Epithelial cell of prostate (primary cell): ENCODE data around the gene DPAGT1.
A peak's percentile ranks its signal among the peaks of the same experiment; 100 is the strongest.
"Not testable (repeated sequence)": the region's sequence is repeated elsewhere in the genome, so short reads cannot be mapped to it uniquely, and the experiment has no call there.

Source experiments
- DNase-seq: peaks from one replicate; pipeline ENCODE4 v3.0.0-alpha.2; 2011; ENCODE audit warnings: low read depth, low spot score
- H3K27ac ChIP-seq: fragments of 450-650 bp; 2 replicates; pipeline ENCODE4 v1.5.1; 2017; ENCODE audit warnings: mild to moderate bottlenecking

DPAGT1 gene

DNA sequence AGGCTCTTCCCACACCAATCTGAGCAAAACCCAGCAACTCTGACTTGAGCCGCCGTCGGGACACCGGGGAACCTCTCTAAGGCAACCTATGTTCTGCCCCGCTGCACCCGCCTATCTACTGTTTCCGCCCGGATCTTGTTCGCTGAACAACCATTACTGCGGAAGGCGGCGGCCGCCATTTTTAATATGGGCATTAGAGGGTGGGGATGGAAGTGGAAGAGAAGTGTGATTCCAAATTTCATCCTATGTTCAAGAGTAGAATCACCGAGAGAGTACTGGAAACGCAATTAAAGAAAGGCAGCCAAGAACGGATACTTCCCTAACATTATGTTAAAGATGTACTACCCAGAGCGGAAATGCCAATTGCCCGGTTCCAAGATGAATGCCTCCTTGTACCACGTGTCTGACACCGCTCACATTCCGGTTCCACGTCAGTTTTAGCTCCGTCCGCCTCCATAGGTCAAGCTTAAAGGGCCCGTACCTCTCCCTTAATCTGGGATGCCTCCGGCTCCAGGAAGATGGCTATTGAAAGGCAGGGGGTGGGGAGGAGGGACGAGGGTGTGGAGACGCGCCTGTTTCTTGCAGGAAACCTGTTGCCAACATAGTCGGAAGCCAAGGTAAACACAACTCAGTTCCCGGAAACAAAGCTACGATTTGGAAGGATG, at the start of gene DPAGT1:
TSS of gene DPAGT1 (minus strand) at position 95 of the 665 bp plus-strand sequence. CDS start 198 bp downstream, outside the sequence.
- DNase-seq = peak; percentile 93
- H3K27ac ChIP-seq = peak within 1 kb of the TSS; percentile 95

GRCh38 chr11:119149786-119150275, 48.2 kb upstream of the DPAGT1 start:
- DNase-seq = no peak
- H3K27ac ChIP-seq = no peak overlapping the region

DNA sequence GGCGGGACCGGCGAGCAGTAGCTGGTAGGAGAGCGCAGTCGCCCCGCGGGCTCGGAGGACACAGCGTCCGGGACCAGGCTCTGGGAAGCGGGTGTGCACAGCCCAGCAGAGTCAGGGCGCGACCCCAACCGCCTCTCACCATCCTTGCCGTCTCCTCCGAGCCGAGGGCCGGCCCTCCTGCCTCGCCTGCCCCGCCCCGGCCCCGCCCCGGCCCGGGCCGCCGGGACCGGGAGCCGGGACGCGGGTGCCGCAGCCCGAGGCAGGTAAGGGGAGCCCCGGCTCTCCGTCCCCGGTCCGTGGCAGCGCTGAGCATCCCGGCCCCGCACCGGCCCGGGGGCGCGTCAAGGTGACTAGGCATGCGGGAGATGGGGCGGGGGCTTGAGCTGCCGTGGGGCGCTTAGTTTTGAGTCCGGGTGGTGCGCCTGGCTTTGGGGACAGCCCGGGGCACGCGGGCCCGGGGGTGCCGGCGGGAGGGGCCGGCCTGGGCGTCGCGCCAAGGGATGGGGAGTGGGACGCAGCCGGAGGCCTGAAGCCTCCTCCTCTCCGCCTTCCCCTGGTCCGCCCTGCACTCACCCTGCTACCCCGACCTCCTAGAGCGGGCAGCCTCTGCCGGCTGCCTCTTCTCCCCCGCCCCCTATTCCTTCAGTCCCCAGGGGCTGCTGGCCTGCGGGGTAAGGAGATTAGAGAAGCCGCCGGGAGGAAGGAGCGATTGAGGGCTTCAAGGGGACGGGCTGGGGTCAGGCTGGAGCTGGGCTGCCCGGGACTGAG, 47.5 kb upstream of the DPAGT1 start, which contains the start of gene ABCG4:
TSS of gene ABCG4 (plus strand) at position 35 of the 768 bp plus-strand sequence. CDS start 914 bp downstream, outside the sequence.
- no peak within 1 kb of the TSS for H3K27ac ChIP-seq
- no peak for DNase-seq

DNA sequence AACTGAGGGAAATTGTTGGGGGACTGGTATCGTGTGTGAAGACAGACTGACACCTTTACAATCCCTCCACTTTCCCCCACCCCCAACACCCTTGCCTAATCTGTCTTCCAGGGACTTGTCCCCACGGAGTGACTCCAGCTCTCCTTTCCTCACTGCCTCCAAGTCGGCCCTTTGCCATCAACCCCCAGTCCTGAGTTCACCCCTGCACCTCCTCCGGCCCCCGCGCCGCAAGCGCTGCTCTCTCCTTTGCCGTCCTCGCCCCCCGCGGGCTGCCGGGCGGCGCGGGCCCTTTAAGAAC, 47.0 kb upstream of the DPAGT1 start:
- DNase-seq = no peak
- H3K27ac ChIP-seq = no peak overlapping the region

GRCh38 chr11:119147604-119148333, 46.1 kb upstream of the DPAGT1 start:
- H3K27ac ChIP-seq = no peak overlapping the region
- DNase-seq = no peak

DNA sequence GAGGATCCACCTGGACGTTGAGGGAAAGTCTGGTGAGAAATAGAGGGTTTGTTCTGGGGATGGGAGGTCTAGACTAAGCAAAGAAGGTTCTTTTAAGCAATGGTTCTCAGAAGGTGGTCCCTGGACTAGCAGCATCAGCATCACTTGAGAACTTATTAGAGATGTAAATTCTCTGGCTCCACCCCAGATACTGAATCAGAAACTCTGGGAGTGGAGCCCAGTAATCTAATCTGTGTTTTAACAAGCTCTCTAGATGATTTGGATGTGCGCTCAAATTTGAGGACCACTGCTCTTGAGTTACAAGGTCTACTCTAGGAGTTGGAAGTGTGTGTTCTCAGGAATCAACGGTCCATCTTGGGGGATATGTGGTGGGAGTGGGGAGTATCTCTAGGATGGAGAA, 43.9 kb upstream of the DPAGT1 start:
- DNase-seq = no peak
- H3K27ac ChIP-seq = no peak overlapping the region

- no peak for DNase-seq
- no peak overlapping the region for H3K27ac ChIP-seq
Observed at GRCh38 chr11:119144825-119145486, 43.3 kb upstream of the DPAGT1 start.

DNA sequence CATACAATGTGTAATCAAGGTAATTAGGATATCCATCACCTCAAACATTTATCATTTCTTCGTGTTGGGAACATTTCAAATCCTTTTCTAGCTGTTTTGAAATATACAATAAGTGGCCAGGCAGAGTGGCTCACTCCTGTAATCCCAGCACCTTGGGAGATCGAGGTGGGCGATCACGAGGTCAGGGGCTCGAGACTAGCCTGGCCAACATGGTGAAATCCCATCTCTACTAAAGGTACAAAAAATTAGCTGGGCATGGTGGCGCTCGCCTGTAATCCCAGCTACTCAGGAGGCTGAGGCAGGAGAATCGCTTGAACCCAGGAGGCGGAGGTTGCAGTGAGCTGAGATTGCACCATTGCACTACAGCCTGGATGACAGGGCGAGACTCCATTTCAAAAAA, 37.6 kb upstream of the DPAGT1 start:
- H3K27ac ChIP-seq, DNase-seq: not testable (repeated sequence)

- no peak for DNase-seq
- no peak overlapping the region for H3K27ac ChIP-seq
Observed at GRCh38 chr11:119134389-119134978, 32.8 kb upstream of the DPAGT1 start.

- DNase-seq = no peak
- no peak overlapping the region for H3K27ac ChIP-seq
Observed at GRCh38 chr11:119130662-119131061, 29.0 kb upstream of the DPAGT1 start.

DNA sequence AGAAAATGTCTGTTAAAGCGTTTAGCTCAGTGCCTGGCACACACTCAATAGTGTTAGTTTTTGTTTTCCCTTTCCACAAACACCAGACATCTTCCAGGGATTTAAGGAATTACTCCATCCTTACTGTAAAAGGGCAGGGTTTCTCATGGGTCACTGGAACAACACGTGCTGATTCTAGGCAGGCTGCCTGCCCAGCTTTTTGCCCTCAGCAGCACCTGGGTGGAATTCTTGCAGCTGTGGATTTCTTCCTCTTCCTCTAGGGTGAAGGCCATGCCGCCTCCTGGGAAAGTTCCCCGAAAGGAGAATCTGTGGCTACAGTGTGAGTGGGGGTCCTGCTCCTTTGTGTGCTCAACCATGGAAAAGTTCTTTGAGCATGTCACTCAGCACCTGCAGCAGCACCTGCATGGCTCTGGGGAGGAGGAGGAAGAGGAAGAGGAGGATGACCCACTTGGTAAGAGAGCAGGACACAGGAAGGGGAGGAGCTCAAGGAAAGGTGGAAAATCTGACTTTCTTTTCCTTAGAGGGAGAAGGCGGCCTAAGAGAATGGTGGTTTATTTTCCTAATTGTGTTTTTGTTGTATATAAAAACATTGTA, 25.1 kb upstream of the DPAGT1 start:
- no peak overlapping the region for H3K27ac ChIP-seq
- DNase-seq = no peak

DNA sequence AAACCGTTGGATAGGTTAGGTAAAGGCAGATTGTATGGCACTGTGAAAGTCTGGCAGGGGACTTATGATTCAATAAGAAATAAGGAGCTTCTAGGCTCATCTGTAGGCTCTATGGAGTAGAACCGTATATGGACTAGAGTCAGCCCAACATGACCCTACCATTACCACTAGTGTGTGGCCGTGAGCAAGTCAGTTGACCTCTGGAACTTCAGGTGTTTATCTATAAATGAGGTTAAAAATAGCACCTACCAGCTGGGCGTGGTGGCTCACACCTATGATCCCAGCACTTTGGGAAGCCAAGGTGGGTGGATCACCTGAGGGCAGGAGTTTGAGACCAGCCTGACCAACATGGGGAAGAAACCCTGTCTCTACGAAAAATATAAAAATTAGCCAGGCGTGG, 24.2 kb upstream of the DPAGT1 start:
- H3K27ac ChIP-seq = no peak overlapping the region
- DNase-seq = no peak

DNA sequence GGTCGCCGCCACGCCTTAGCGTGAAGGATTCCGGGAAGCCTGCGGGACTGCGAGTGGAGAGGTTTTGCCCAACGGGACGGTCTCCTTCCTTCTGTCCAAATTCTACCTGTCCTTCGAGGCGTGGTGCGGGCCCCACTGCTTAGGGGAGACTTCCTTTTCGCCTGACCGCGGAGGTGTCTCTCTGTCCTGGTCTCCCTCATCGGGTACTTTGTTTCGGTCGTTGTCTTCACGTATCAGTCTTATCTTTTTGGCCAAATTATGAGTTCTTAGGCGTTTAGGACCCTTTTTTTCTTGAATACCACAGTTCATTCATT, 20.1 kb upstream of the DPAGT1 start:
- DNase-seq = no peak
- H3K27ac ChIP-seq = peak overlapping the region; percentile 46

DNA sequence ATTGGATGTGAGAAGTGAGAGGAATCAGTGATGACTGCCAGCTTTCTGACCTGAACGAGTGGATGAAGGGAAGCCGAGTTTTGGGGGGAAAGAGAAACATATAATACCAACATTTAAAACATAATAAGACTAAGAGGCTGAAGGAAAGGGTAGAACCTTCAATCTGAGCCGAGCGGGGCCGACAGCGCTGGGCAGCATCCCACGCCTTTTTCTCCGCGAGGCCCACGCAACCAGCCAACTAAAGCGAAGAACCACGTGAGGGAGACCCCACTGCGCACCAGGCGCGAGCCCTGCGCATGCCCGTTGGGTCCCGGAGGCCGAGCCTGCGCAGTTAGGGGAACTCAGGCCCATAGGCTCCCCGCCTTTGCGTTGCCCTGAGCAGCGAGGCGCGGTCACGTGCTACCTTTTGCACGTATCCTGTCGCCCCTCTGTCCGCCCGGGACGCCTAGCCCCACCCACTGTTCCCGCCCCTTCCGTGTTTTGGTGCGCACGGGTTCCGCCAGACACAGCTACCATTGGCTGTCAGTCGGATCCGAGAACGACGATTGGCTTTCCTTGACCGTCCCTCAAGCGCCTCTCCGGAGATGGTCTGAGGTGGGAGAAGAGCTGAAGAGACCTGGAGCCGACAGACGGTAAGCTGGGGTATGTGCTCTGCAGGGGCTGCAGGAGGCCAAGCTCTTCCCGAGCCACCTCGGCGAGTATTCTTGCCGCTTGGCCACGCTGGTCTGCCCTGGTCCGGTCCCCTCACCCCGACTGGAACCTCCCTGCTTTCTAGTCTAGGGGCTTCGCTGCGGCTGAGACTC, 19.6 kb upstream of the DPAGT1 start, which contains the start of gene HINFP:
TSS of gene HINFP (plus strand) at position 573 of the 803 bp plus-strand sequence. CDS start 5,365 bp downstream, outside the sequence.
- DNase-seq = peak; percentile 94

GRCh38 chr11:119120639-119121007, 19.0 kb upstream of the DPAGT1 start:
- no peak for DNase-seq

More for the DNA sequence above, 19.6 kb upstream of the DPAGT1 start, which contains the start of gene HINFP:
- peak within 1 kb of the TSS; percentile 46 for H3K27ac ChIP-seq

GRCh38 chr11:119118946-119119345, 17.3 kb upstream of the DPAGT1 start:
- no peak overlapping the region for H3K27ac ChIP-seq
- DNase-seq = no peak

More at GRCh38 chr11:119120639-119121007, 19.0 kb upstream of the DPAGT1 start:
- no peak overlapping the region for H3K27ac ChIP-seq

DNA sequence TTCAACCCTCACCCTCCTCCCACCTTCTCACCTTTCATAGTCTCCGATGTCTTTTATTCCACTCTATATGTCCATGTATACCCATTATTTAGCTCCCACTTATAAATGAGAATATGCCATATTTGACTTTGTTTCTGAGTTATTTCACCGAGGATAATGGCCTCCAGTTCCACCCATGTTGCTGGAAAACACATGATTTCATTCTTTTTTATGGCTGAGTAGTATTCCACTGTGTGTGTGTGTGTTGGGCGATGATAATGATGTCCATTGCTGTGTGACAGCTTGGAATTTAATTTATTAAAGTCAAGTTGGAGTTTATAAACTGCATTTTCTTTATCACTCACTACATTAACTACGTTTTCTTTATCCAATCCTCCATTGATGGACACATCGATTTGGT, 16.6 kb upstream of the DPAGT1 start:
- H3K27ac ChIP-seq = no peak overlapping the region
- DNase-seq = no peak

DNA sequence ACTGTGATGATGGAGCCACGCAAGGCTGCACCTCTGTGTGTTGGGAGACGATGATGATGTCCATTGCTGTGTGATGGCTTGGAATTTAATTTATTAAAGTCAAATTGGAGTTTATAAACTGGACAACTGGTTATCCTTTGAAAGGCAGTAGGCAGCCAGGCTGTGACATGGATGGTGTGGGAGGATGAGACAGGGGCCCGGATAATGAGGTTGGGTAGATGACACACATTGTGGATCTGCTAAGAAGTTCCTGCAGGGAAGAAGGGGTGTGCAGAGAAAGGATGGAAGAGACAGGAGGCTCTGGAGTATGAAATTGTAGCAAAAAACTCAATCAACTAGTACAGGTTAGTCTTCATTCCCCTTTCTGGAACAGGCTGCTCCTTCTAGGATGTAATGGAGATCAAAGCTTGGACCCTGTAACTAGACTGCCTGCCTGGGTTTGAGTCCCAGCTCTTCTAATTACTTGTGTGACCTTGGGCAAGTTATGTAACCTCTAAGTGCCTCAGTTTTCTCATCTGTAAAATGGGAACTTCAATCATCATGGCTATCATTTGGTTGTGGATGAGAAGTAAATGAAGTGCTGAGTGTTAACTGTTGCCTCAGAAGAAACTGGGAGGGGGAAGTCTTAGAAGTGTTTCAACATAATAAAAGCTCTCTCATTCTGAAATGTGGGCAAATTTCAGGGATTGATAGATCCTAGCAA, 15.5 kb upstream of the DPAGT1 start:
- no peak for DNase-seq
- H3K27ac ChIP-seq = no peak overlapping the region
